Upper lobe of left lung (tissue), 6 donors: Measurements from ENCODE around the gene C14orf93. TPM values are rescaled to one million over a fixed set of nuclear protein-coding genes. Genes with fewer than 3 reads are reported as not detected.
A peak's percentile ranks its signal among the peaks of the same experiment; 100 is the strongest.

ENCODE experiments used
- ATAC-seq, 2 donors: fragments of 200-7000 bp; cut with Tn5 transposase; one replicate each; pipeline ENCODE4 v1.9.1; 2022; ENCODE audit warnings: mild to moderate bottlenecking in 2 of 2, moderate library complexity in 2 of 2; ENCODE audit not compliant: low FRiP score in 2 of 2
- DNase-seq, 2 donors: peaks; one replicate each; pipeline ENCODE4 v3.0.0-alpha.2; 2019 to 2020
- H3K27ac ChIP-seq, 4 donors: fragments of 200-600 bp; sonication (generic); one replicate each; pipeline ENCODE4 v1.5.1; 2016 to 2019
- H3K27me3 ChIP-seq, 4 donors: fragments of 200-600 bp; sonication (generic); one replicate each; pipeline ENCODE4 v1.5.1; 2017 to 2019
- H3K36me3 ChIP-seq, 4 donors: fragments of 200-600 bp; sonication (generic); one replicate each; pipeline ENCODE4 v1.5.1; 2016 to 2019
- H3K4me1 ChIP-seq, 4 donors: fragments of 200-600 bp; sonication (generic); one replicate each; pipeline ENCODE4 v1.5.1; 2018 to 2019
- H3K4me3 ChIP-seq, 4 donors: fragments of 200-600 bp; sonication (generic); one replicate each; pipeline ENCODE4 v1.5.1; 2017 to 2019; ENCODE audit warnings: mild to moderate bottlenecking in 2 of 4, moderate library complexity in 1 of 4
- H3K9me3 ChIP-seq, 4 donors: fragments of 200-600 bp; sonication (generic); one replicate each; pipeline ENCODE4 v1.5.1; 2018 to 2019
- CTCF ChIP-seq, 6 experiments: fragments of 450-650 bp in 4 of 6; fragments of 200-600 bp in 2 of 6; sonication (generic) in 2 of 6; IDR thresholded peaks; one replicate each; pipeline ENCODE4 v1.5.1; 2016 to 2019; ENCODE audit warnings: antibody characterized with exemption in 6 of 6
- EP300 ChIP-seq, 4 donors: sonication (generic); formaldehyde crosslinking; IDR thresholded peaks; one replicate each; pipeline ENCODE4 v1.5.1; 2017; ENCODE audit warnings: antibody characterized with exemption in 4 of 4, control low read depth in 2 of 4
- POLR2A ChIP-seq, 4 donors: fragments of 450-650 bp; IDR thresholded peaks; one replicate each; pipeline ENCODE4 v1.5.1; 2016 to 2017; ENCODE audit warnings: antibody characterized with exemption in 4 of 4, mild to moderate bottlenecking in 2 of 4
- POLR2AphosphoS5 ChIP-seq, 2 donors: sonication (generic); formaldehyde crosslinking; IDR thresholded peaks; one replicate each; pipeline ENCODE4 v1.5.1; 2017; ENCODE audit warnings: antibody characterized with exemption in 2 of 2
- WGBS, 2 donors: methylation state at CpG; one replicate each; pipeline ENCODE4 v1.1.5; 2017 to 2018; 5-methylcytosine and 5-hydroxymethylcytosine counted together
- total RNA-seq, 6 donors: library from RNA; depleted of rRNA in 4 of 6; stranded (reverse); fragments of >200 nt in 4 of 6; gene quantifications; one replicate each; pipeline versions ENCODE4 v1.1.0 to v1.2.1, GENCODE V29; 2016 to 2021
- donor health status: DM: no; HTN: no; CAD: no; lungs with moderate emphysema.
- donor health status: DM: no; HTN: yes; CAD: no; lungs with severe emphysema.

The C14orf93 gene
- total RNA-seq, 6 donors from 2014 or later: 7.1 to 12.9 (median 11.4) TPM

GRCh38 chr14:23051141-23052057 lies 41.5 kb upstream of the C14orf93 start:
- 82 to 85% methylated on average over 5 of the region's 5 CpGs for WGBS, 2 donors
- ATAC-seq: no peak
- no peak for DNase-seq
- TF ChIP-seq POLR2AphosphoS5 (IDR thresholded peaks at IDR 0.05) (no peak), EP300 (IDR thresholded peaks at IDR 0.05) (no peak), CTCF (IDR thresholded peaks at IDR 0.05) (no peak), POLR2A (IDR thresholded peaks at IDR 0.05) (no peak)
- Histone ChIP-seq H3K4me3 (no peak overlapping the region), H3K36me3 (no peaks in the 10 kb centered on the region), H3K9me3 (no peaks in the 10 kb centered on the region), H3K27ac (no peak overlapping the region), H3K4me1 (peaks cover 5 to 10% (median 7%) of the 10 kb centered on the region in 4 donors), H3K27me3 (no peaks in the 10 kb centered on the region)

GRCh38 chr14:23049011-23049410 lies 39.1 kb upstream of the C14orf93 start:
- H3K4me3 ChIP-seq: no peak overlapping the region
- H3K9me3 ChIP-seq: no peaks in the 10 kb centered on the region
- peaks cover 5 to 20% (median 14%) of the 10 kb centered on the region in 4 donors for H3K4me1 ChIP-seq
- no peak overlapping the region for H3K27ac ChIP-seq
- H3K36me3 ChIP-seq: no peaks in the 10 kb centered on the region
- ATAC-seq (no peak), DNase-seq (no peak)
- WGBS, 2 donors: 92 to 96% methylated on average over 5 to 9 of the region's 9 CpGs
- no peak for TF ChIP-seq EP300 (IDR thresholded peaks at IDR 0.05)
- H3K27me3 ChIP-seq: no peaks in the 10 kb centered on the region

DNA sequence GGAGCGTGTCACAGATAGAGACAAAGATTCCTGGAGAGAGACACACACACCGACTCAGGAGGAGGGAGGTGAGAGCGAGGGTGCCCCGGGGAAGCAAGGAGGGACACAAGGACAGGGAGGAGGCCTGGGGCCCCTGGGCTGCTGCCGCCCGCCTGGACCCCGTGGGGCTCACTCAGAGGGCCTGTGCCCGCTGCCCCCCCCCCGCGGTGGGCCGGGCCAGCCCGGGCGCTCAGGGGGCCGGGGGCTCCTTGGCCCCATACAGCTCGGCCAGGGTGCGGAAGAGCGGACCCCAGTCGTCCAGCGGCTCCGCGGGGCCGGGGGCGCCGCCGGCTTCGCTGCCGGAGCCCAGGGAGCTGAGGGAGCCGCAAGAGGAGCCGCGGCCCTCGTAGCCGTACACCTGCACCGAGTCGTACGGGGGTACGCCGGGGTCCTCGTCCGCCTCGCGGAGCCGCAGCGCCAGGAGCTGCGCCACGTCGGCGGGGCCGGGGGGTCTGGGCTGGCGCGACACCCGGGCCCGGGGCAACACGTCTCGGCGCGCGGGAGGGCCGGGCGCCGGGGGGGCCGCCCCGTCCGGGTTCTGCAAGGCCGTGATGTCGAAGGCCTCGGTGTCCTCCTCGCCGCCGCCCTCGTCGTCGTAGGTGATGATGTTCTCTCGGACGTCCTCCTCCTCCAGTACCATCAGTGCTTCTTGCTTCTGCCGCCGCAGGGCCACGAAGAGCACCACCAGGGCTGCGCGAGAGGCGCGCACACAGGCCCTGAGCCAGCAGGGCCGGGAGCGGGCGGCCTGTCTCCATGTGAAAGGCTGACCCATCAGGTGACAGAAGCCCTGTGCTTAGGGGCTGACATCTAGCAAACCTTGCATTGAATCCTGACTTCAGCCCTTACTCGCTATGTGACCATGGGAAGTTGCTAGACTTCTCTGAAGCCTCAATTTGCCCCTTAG lies 38.1 kb upstream of the C14orf93 start:
- TF ChIP-seq POLR2A (IDR thresholded peaks at IDR 0.05) (no peak), POLR2AphosphoS5 (IDR thresholded peaks at IDR 0.05) (no peak)
- Histone ChIP-seq H3K27ac (peak overlapping the region; percentile 53 to 79 (median 64)), H3K9me3 (no peaks in the 10 kb centered on the region), H3K4me3 (peak overlapping the region in 3 of 4 donors; percentile 1 to 38 (median 1)), H3K27me3 (no peaks in the 10 kb centered on the region), H3K4me1 (peaks cover 5 to 20% (median 14%) of the 10 kb centered on the region in 4 donors), H3K36me3 (no peaks in the 10 kb centered on the region)
- DNase-seq: peak in 1 of 2 donors; percentile 82
- no peak for ATAC-seq
- WGBS, 2 donors: 61 to 80% methylated on average over 43 to 60 of the region's 85 CpGs

DNA sequence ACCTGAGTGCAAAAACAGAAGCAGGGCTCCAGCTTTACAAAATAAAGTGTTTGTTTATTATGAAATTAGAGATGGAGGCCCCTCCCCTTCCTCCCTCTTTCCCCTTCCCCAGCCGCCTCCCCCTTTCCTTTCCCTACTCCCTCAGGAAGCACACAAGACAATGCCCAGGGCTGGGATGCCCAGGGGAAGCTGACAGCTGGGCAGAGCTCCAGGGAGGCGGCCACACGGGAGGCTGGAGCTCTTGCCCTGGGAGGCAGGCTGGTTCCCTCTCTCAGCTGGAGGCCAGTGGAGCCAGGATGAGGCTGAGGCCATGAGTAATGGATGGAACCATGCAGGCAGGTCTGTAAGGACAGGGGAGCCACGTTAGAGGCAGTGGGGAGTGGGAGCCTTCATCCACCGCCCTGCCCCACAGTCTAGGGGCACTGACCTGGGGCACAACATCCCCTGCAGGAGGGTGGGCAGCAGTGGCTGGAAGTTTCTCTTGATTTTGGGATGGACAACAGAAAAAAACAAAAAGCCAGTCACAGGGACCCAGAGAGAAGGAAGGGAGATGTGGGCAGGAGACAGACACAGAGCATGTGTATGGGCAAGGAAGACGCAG lies 37.2 kb upstream of the C14orf93 start:
- WGBS, 2 donors: 49 to 80% methylated on average over 6 of the region's 6 CpGs
- H3K36me3 ChIP-seq: no peaks in the 10 kb centered on the region
- DNase-seq (no peak), ATAC-seq (no peak)
- H3K27me3 ChIP-seq: no peaks in the 10 kb centered on the region
- H3K4me1 ChIP-seq: peaks cover 5 to 20% (median 14%) of the 10 kb centered on the region in 4 donors
- H3K27ac ChIP-seq: peak overlapping the region; percentile 53 to 79 (median 64)
- H3K4me3 ChIP-seq: peak overlapping the region in 2 of 4 donors; percentile 1 to 38
- peak in 1 of 2 donors; percentile 33 for TF ChIP-seq POLR2AphosphoS5 (IDR thresholded peaks at IDR 0.05)
- no peak for TF ChIP-seq CTCF (IDR thresholded peaks at IDR 0.05)
- TF ChIP-seq EP300 (IDR thresholded peaks at IDR 0.05): no peak
- no peak for TF ChIP-seq POLR2A (IDR thresholded peaks at IDR 0.05)
- H3K9me3 ChIP-seq: no peaks in the 10 kb centered on the region

DNA sequence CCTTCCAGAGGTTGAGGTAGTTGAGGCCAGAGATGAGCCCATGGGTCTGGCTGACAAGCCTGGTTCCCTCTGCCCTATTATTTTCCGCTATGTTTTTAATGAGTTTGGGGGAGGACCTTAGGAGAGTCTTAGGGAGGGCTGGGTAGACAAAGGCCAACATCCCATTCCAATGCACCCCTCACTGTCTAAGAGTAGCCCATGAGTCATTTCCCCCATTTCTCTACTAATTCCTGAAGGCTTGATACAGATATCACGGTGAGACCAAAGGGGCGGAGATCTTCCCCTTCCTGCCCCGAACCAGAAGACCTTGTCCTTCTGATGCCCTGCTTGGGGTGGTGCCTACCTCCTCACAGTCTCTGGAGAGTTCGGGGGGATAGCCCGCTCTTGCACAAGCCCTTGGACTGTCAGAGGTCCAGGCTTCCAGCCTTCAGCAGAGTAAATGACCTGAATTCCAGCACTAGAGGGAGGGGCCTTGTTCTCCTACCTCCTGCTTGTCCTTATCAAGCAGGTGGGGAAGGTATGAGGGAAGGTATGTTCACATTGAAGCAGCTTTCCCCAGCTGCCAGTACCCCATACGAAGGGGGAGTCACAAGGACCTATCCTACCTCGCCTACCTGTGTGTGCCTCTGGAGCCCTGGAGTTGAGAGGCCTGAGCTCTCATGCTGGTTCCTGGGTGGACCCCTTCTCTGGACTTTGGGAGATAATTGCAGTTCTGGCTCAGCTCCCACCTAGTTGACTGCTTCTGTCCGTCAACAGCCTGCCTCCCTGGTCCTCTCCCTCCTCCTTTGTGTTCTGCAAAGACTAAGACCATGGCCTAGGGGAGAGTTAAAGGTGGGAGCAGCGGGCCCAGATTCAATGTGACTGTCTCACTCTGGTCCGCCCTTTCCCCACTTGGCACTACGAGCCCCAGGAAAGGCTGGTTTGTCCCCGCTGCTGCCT lies 35.7 kb upstream of the C14orf93 start:
- TF ChIP-seq POLR2A (IDR thresholded peaks at IDR 0.05) (no peak), CTCF (IDR thresholded peaks at IDR 0.05) (no peak), EP300 (IDR thresholded peaks at IDR 0.05) (no peak), POLR2AphosphoS5 (IDR thresholded peaks at IDR 0.05) (no peak)
- H3K36me3 ChIP-seq: no peaks in the 10 kb centered on the region
- peak overlapping the region in 3 of 4 donors; percentile 17 to 79 (median 74) for H3K27ac ChIP-seq
- DNase-seq: no peak
- WGBS, 2 donors: 70 to 78% methylated on average over 11 to 13 of the region's 13 CpGs
- H3K27me3 ChIP-seq: no peaks in the 10 kb centered on the region
- no peaks in the 10 kb centered on the region for H3K9me3 ChIP-seq
- H3K4me1 ChIP-seq: peaks cover 5 to 20% (median 14%) of the 10 kb centered on the region in 4 donors
- ATAC-seq: no peak
- no peak overlapping the region for H3K4me3 ChIP-seq
